NK-92 treated with Interleukin-12 subunit alpha and Interleukin-12 subunit beta, amount 100 ng/mL, for 24 hours (cell line): ENCODE results near the gene PCGF6.
"Not testable (repeated sequence)": the region's sequence is repeated elsewhere in the genome, so short reads cannot be mapped to it uniquely, and the experiment has no call there.

Experiments used
- DNase-seq: peaks from one replicate; lab custom pipeline; 2025; lab: John Stamatoyannopoulos, UW

PCGF6 gene

GRCh38 chr10:103316087-103316486 lies 34.9 kb downstream of the PCGF6 start:
- no peak for DNase-seq

- DNase-seq = no peak
These were observed 40.7 kb downstream of the PCGF6 start for GRCh38 chr10:103310197-103310596.

- no peak for DNase-seq
These were observed 43.3 kb downstream of the PCGF6 start for GRCh38 chr10:103307594-103307993.

- no peak for DNase-seq
These were observed 55.4 kb downstream of the PCGF6 start for GRCh38 chr10:103295374-103296015.

- no peak for DNase-seq
These were observed 59.4 kb downstream of the PCGF6 start for GRCh38 chr10:103291588-103291987.

DNA sequence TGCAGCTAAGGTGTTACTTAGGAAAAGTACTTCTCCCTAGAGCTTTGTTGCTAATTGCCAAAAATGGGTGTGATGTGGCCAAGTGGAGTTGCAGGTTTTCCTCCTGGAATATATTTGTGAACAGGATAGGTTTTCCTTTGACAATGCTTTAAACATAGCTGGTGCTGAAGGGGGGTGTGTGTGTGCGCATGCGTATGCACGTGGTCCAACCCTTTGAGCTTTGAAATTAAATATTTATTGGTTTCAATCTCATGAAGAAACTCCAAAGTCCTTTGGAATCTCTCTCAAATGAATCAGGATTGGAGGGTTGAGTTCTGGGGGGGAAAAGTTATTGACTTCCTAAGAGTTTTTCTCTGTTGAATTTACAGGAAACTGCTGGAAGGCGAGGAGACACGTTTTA lies 62.9 kb downstream of the PCGF6 start:
- DNase-seq = no peak

GRCh38 chr10:103284170-103284569 lies 66.8 kb downstream of the PCGF6 start:
- DNase-seq = no peak

DNA sequence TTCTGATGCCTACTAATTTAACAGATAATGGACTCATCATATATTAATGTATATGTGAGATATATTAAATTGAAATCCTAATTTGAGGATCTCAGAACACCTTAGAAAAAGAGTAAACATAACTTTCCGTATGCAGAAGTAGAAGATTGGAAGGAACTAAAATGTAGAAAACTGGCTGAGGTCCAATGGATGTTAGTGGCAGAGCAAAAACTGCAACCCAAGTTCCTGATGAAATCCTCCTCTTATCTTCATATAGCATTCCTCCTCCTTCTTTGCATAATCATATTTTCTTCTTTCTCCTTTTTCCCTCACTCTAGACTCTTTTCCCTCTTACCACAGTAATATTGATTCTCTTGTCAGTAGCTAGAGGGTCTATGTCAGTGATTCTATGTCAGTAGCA lies 68.0 kb downstream of the PCGF6 start:
- no peak for DNase-seq

DNA sequence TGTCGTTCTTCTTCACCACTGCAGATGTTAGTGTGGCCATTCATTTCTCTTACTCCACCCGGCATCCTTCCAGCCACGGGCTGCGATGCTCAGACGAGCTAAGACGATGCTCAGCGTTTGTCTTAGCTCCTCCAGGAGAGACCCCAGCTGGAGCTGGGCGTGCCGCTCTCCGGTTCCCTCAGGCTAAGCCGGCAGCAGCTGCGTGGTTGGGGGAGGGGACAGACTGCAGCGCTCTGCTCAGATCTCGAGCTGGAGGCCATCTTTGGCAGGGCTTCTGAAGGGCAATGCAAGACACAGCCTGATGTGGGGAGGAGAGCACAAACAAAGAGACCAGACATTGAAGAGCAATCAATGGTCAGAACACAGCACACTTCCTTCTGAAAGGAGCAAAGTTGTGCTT lies 69.2 kb downstream of the PCGF6 start:
- DNase-seq = no peak

DNA sequence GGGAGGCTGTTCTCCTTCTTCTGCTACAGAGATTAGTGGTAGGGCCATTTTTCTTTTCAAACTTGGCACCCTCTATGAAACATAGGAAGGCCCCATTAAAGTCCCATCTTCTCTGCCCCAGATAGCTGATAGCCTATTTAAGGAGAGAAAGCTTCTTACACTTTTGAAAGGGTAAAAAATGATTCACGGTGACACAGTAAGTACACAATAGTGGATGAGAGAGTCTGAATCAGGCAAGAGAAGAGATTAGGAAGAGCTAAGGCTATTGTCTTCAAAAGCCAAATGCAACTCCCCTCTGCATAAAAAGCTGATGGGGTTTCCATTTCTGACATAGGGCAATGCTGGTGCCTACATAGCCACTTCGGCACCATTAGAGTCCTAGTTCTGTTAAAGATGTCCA lies 70.4 kb downstream of the PCGF6 start:
- DNase-seq = no peak

- DNase-seq = no peak
These were observed 70.9 kb downstream of the PCGF6 start for GRCh38 chr10:103280031-103280430.

DNA sequence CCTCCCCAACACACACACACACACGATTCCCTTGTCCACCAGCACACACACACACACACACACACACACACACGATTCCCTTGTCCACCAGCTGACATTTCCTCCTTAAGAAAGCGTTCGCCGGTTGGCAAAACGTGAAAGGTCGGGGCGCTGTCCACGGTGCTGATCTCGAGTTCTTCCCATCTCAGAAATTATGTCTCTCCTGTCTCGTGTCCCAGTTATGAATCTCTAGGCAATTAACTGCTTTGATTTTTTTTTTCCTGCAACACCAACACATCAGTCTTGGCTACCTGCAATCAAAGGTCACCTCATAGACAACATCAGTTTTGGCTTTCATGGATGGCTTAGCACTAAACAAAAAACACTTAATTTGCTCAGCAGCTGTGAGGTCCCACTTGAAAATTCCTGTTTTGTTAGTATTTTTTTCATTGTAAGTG lies 72.1 kb downstream of the PCGF6 start:
- no peak for DNase-seq

DNA sequence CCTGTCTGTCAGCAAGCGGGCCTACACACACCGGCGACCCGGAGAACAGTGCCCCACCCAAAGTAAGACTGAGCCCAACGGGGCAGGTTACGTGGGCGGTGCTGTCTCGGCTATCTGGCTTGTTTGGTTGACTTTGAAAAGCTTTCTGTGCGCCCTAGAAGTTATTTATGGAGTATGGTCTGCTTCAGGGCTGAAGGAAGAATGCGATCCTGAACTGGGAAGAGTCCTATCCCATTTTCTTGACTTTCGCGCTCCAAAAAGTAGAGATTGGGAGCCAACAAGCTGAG lies 72.5 kb downstream of the PCGF6 start:
- DNase-seq = no peak

GRCh38 chr10:103277713-103278536 lies 73.0 kb downstream of the PCGF6 start:
- DNase-seq = no peak

DNA sequence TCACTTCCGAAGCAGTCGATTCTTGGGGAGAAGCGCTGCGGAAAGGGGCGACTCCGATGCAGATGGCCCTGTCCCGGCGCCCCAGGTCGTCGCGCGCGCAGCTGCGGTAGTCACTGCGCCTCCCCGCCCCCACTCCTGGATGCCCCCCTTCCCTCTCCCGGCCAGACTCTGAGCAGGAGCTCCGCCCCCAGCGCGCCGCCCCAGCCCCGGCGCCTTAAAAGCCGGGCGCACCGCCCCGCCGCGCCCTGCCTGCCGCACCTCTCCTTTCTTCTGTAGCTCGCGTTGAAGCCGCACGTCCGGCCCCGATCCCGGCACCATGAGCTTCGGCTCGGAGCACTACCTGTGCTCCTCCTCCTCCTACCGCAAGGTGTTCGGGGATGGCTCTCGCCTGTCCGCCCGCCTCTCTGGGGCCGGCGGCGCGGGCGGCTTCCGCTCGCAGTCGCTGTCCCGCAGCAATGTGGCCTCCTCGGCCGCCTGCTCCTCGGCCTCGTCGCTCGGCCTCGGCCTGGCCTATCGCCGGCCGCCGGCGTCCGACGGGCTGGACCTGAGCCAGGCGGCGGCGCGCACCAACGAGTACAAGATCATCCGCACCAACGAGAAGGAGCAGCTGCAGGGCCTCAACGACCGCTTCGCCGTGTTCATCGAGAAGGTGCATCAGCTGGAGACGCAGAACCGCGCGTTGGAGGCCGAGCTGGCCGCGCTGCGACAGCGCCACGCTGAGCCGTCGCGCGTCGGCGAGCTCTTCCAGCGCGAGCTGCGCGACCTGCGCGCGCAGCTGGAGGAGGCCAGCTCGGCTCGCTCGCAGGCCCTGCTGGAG lies 73.8 kb downstream of the PCGF6 start, which contains the start of gene INA:
Gene INA (plus strand): TSS at position 243 of the 817 bp plus-strand sequence. CDS start 74 bp downstream, at position 317.
- no peak for DNase-seq

- no peak for DNase-seq
These were observed 74.6 kb downstream of the PCGF6 start for GRCh38 chr10:103276251-103276895.

DNA sequence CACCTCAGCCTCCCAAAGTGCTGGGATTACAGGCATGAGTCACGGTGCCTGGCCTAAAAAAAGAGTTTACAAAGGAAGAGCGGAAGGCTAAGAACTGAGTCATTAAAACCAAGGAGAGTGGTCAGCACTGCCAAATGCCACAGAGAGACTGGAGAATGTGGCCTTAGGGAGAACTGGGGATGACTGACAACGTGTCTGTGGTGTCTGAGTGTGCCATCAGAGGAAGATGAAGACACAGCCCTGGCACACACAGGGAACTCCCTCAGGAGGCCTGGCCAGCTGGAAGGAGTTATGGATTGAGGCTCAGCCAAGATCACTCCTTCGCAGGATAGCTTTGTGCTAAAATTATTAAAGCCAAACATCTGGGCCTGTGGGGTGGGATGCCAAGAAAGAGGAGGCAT lies 77.9 kb downstream of the PCGF6 start:
- no peak for DNase-seq

- DNase-seq = no peak
These were observed 85.1 kb downstream of the PCGF6 start for GRCh38 chr10:103265717-103266329.

GRCh38 chr10:103262229-103262628 lies 88.7 kb downstream of the PCGF6 start:
- no peak for DNase-seq

DNA sequence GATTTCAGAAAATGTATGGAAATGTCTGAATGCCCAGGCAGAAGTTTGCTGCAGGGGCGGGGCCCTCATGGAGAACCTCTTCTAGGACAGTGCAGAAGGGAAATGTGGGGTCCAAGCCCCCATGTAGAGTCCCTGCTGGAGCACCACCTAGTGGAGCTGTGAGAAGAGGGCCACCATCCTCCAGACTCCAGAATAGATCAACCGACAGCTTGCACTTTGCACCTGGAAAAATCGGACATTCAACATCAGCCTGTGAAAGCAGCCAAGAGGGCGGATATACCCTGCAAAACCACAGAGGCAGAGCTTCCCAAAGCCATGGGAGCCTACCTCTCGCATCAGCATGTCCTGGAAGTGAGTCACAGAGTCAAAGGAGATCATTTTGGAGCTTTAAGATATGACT lies 91.0 kb downstream of the PCGF6 start:
- no peak for DNase-seq

- DNase-seq = not testable (repeated sequence)
These were observed 92.0 kb downstream of the PCGF6 start for GRCh38 chr10:103258928-103259327.

DNA sequence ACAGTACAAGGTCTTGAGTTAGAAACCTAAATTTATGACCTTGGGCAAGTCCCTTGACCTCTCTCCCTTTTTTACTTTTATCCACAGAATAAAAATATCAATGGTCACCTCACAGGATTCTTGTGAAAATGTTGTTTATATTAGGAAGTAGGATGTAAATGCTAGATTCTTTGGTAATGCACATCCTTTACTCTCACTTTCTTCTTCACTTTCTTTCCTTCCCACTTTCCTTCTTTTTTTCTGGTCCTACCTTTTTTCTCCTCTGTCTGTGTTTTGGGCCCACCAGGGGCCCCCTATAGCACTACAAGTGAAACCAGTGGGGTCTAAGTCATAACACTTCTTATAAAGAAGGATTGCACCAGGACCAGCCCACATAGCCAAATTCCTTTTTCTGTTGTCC lies 93.1 kb downstream of the PCGF6 start:
- no peak for DNase-seq
